Measurements from ENCODE around the gene RHOU.

- TF ChIP-seq POLR2AphosphoS5 (IDR thresholded peaks at IDR 0.05; ENCODE audit: low read depth) (no peak), CTCF (conservative IDR thresholded peaks at IDR 0.05; ENCODE audit: low read depth in 2 of 2) (no peak), EZH2phosphoT487 (IDR thresholded peaks at IDR 0.05; ENCODE audit: unreplicated experiment) (no peak), EZH2 (IDR thresholded peaks at IDR 0.05; ENCODE audit: low read depth, unreplicated experiment) (no peak), REST (IDR thresholded peaks at IDR 0.05; ENCODE audit: unreplicated experiment) (no peak), CREB1 (CRISPR knock-in tag; IDR thresholded peaks at IDR 0.05; ENCODE audit: low read depth) (no peak), ZNF331 (CRISPR knock-in tag; IDR thresholded peaks at IDR 0.05; ENCODE audit: low read depth) (no peak), ZNF462 (CRISPR knock-in tag; IDR thresholded peaks at IDR 0.05) (no peak), NANOG (IDR thresholded peaks at IDR 0.05; ENCODE audit: borderline replicate concordance) (no peak), STAT1 (IDR thresholded peaks at IDR 0.05; ENCODE audit: unreplicated experiment) (no peak)
These were observed 15.6 kb downstream of the RHOU start for GRCh38 chr1:228750915-228751314.
